Neuronal stem cell (in vitro differentiated cells): Measurements from ENCODE around the gene PLCD3.

Source experiments
- DNase-seq: peaks from one replicate; pipeline ENCODE4 v3.0.0-alpha.2; 2013; ENCODE audit warnings: low spot score
- H2AFZ ChIP-seq: one replicate; pipeline ENCODE4 v1.6.1; 2013; ENCODE audit warnings: mild to moderate bottlenecking, low read length, inconsistent platforms
- H2AK5ac ChIP-seq: 2 replicates; pipeline ENCODE4 v1.6.1; 2013; ENCODE audit warnings: low read depth, mild to moderate bottlenecking, inconsistent platforms, low read length, moderate library complexity, mixed read lengths
- H2BK120ac ChIP-seq: 2 replicates; pipeline ENCODE4 v1.6.1; 2013; ENCODE audit warnings: low read depth, mild to moderate bottlenecking, inconsistent platforms, low read length, moderate library complexity, mixed read lengths
- H2BK12ac ChIP-seq: one replicate; pipeline ENCODE4 v1.6.1; 2013; ENCODE audit warnings: low read length, inconsistent platforms
- H2BK15ac ChIP-seq: 2 replicates; pipeline ENCODE4 v1.6.1; 2013; ENCODE audit warnings: mild to moderate bottlenecking, low read length, inconsistent platforms, mixed read lengths
- H2BK5ac ChIP-seq: one replicate; pipeline ENCODE4 v1.6.1; 2013; ENCODE audit warnings: inconsistent platforms, mild to moderate bottlenecking, low read length, moderate library complexity
- H3K14ac ChIP-seq: one replicate; pipeline ENCODE4 v1.6.1; 2013; ENCODE audit warnings: low read length, inconsistent platforms
- H3K18ac ChIP-seq: 2 replicates; pipeline ENCODE4 v1.6.1; 2013; ENCODE audit warnings: low read length, inconsistent platforms
- H3K23ac ChIP-seq: 2 replicates; pipeline ENCODE4 v1.6.1; 2013; ENCODE audit warnings: low read depth, mild to moderate bottlenecking, mixed read lengths, low read length, inconsistent platforms; ENCODE audit not compliant: poor library complexity
- H3K27ac ChIP-seq: replicated peaks from 3 replicates; pipeline ENCODE4 v1.5.1; 2013; ENCODE audit warnings: low read length, inconsistent platforms
- H3K27me3 ChIP-seq, 3 experiments: 2 replicates each; pipeline ENCODE4 v1.6.1; 2013; ENCODE audit warnings: low read length in 3 of 3, mild to moderate bottlenecking in 2 of 3, inconsistent platforms in 1 of 3, low read depth in 1 of 3, mixed read lengths in 1 of 3, moderate library complexity in 1 of 3; ENCODE audit not compliant: control insufficient read depth in 3 of 3, insufficient read depth in 3 of 3
- H3K36me3 ChIP-seq, 2 donors: replicated peaks in 1 of 2; 2 replicates each; pipeline ENCODE4 v1.6.1; 2013; ENCODE audit warnings: low read length in 2 of 2; ENCODE audit not compliant: control insufficient read depth in 2 of 2, insufficient read depth in 2 of 2
- H3K4ac ChIP-seq: 2 replicates; pipeline ENCODE4 v1.6.1; 2013; ENCODE audit warnings: inconsistent platforms, mild to moderate bottlenecking, low read length, moderate library complexity
- H3K4me1 ChIP-seq, 2 donors: 1 replicate in 1 of 2; 2 replicates in 1 of 2; pipeline ENCODE4 v1.6.1; 2013; ENCODE audit warnings: low read length in 2 of 2, low read depth in 1 of 2; ENCODE audit not compliant: control insufficient read depth in 2 of 2, insufficient read depth in 1 of 2
- H3K4me2 ChIP-seq: one replicate; pipeline ENCODE4 v1.6.1; 2013; ENCODE audit warnings: mild to moderate bottlenecking, low read length, inconsistent platforms; ENCODE audit not compliant: insufficient read depth, poor library complexity, severe bottlenecking
- H3K4me3 ChIP-seq, 2 donors: 2 replicates each; pipeline ENCODE4 v1.5.1; 2013; ENCODE audit warnings: low read length in 2 of 2, mild to moderate bottlenecking in 2 of 2, inconsistent platforms in 1 of 2, moderate library complexity in 1 of 2
- H3K79me1 ChIP-seq: one replicate; pipeline ENCODE4 v1.6.1; 2013; ENCODE audit warnings: low read depth, mild to moderate bottlenecking, inconsistent platforms, low read length, moderate library complexity
- H3K9ac ChIP-seq: one replicate; pipeline ENCODE4 v1.6.1; 2013; ENCODE audit warnings: mild to moderate bottlenecking, low read depth, low read length, inconsistent platforms; ENCODE audit not compliant: poor library complexity
- H3K9me3 ChIP-seq, 2 donors: replicated peaks in 1 of 2; 2 replicates each; pipeline versions ENCODE3 to v1.6.1; 2013; ENCODE audit warnings: low read length in 2 of 2, mild to moderate bottlenecking in 2 of 2, inconsistent platforms in 1 of 2, low read depth in 1 of 2, mixed read lengths in 1 of 2, moderate library complexity in 1 of 2; ENCODE audit not compliant: control insufficient read depth in 2 of 2, insufficient read depth in 1 of 2
- H4K8ac ChIP-seq: one replicate; pipeline ENCODE4 v1.6.1; 2013; ENCODE audit warnings: low read depth, mild to moderate bottlenecking, inconsistent platforms, low read length, moderate library complexity
- H4K91ac ChIP-seq: one replicate; pipeline ENCODE4 v1.6.1; 2013; ENCODE audit warnings: low read length, low read depth, mild to moderate bottlenecking, inconsistent platforms; ENCODE audit not compliant: poor library complexity
- whole genome bisulfite sequencing, 2 donors: extraction: QIAGEN DNeasy Blood & Tissue Kit; methylation state at CpG; one replicate each; pipeline ENCODE4 v1.1.7; 2013; ENCODE audit warnings: missing lambda C conversion rate in 2 of 2, mixed read lengths in 1 of 2; ENCODE audit not compliant: insufficient read length in 2 of 2, insufficient replicate concordance in 1 of 2; ENCODE audit errors: extremely low coverage in 2 of 2; 5-methylcytosine and 5-hydroxymethylcytosine counted together

The PLCD3 gene

DNA sequence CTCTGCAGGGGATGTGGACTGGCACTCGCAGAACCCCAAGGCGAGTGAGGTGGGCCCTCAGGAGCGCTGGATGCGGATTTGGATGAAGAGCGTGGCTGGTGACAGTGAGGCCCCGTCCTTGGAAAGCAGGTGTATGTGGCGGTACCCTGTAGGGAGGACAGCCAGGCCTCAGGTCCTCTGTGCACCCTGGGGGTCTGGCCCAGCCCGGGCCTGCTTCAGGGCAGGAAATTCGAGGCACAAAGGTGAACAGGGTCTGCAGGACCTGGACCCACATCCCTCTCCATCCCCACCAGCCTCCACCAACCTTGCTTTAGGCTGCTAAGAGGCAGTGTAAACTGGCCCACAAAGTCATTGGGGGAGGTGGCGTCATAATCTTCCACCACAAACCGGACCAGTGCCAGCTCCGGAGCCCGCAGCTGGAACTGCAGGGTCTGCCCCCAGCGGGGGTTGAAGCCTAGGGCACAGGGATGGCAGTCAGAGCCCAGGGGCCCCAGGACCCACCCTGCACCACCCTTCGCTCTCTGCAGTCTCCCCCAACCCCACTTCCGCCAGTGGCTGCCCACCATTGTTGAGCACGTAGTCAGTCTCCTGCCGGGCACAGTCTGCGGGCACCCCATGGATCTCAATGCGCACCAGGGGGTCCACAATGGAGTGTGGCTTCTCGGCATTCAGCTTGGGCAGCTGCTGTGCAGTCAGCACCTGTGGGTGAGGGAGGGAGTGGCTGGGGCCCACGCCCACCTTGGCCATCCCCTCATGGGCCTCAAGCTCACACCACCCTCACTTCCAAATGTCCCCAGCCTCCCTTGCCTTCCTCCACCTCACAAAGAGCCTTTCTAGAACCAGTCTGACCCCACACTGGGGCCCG lies 19.5 kb downstream of the PLCD3 start:
- Histone ChIP-seq H4K91ac (no peak overlapping the region), H2BK120ac (no peak overlapping the region), H3K4me3 (no peak overlapping the region), H3K4me1 (peaks cover 3 to 10% of the 10 kb centered on the region in 2 donors), H2BK5ac (peak overlapping the region; percentile 87), H3K36me3 (peaks cover 11 to 16% of the 10 kb centered on the region in 2 donors), H3K14ac (no peak overlapping the region), H3K27ac (no peak overlapping the region), H3K79me1 (peaks cover 2% of the 10 kb centered on the region), H3K9ac (peak overlapping the region; percentile 37), H2BK15ac (no peak overlapping the region), H2AFZ (no peak overlapping the region), H3K4me2 (no peak overlapping the region), H3K18ac (peak overlapping the region; percentile 80), H3K23ac (peak overlapping the region; percentile 68), H3K27me3 (no peaks in the 10 kb centered on the region), H2BK12ac (peak overlapping the region; percentile 30), H4K8ac (no peak overlapping the region), H3K4ac (no peak overlapping the region), H3K9me3 (peaks cover 0 to 2% of the 10 kb centered on the region in 2 donors), H2AK5ac (peak overlapping the region; percentile 11)
- no peak for DNase-seq
- no CpG with 5 or more reads among the region's 23 CpGs for WGBS, 2 donors

DNA sequence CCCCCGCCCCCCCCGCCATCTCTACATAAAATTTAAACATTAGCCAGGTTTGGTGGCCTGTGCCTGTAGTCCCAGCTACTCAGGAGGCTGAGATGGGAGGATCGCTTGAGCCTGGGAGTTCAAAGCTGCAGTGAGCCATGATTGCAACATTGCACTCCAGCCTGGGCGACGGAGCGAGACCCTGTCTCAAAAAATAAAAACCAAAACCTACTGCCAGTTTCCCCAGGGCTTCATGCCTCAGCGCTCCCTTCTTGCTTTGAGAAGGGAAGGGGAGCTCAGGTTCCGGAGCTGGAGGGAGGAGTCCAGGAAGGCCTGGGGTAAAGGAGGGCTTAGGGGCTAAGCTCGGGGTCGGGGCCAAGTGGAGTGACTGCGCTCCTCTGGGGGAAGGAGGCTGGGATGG lies 20.5 kb downstream of the PLCD3 start:
- no peak for DNase-seq

GRCh38 chr17:45110676-45111611 lies 21.4 kb downstream of the PLCD3 start:
- no peak for DNase-seq
- peaks cover 0 to 2% of the 10 kb centered on the region in 2 donors for H3K9me3 ChIP-seq
- H4K8ac ChIP-seq: no peak overlapping the region
- no peak overlapping the region for H3K4me3 ChIP-seq
- H2BK5ac ChIP-seq: peak overlapping the region; percentile 19
- H2BK15ac ChIP-seq: no peak overlapping the region
- H3K14ac ChIP-seq: no peak overlapping the region
- no peak overlapping the region for H3K27ac ChIP-seq
- no peak overlapping the region for H4K91ac ChIP-seq
- H3K18ac ChIP-seq: no peak overlapping the region
- no peak overlapping the region for H3K23ac ChIP-seq
- H3K4me2 ChIP-seq: no peak overlapping the region
- peaks cover 25 to 34% of the 10 kb centered on the region in 2 donors for H3K36me3 ChIP-seq
- no CpG with 5 or more reads among the region's 16 CpGs for WGBS, 2 donors
- no peaks in the 10 kb centered on the region for H3K27me3 ChIP-seq
- no peak overlapping the region for H3K4ac ChIP-seq
- H3K9ac ChIP-seq: no peak overlapping the region
- H3K4me1 ChIP-seq: peaks cover 10 to 14% of the 10 kb centered on the region in 2 donors
- H2BK12ac ChIP-seq: no peak overlapping the region
- no peak overlapping the region for H2BK120ac ChIP-seq
- H2AFZ ChIP-seq: no peak overlapping the region
- H3K79me1 ChIP-seq: peaks cover 2% of the 10 kb centered on the region
- H2AK5ac ChIP-seq: no peak overlapping the region

More for the DNA sequence above, 20.5 kb downstream of the PLCD3 start:
- H2AFZ ChIP-seq: no peak overlapping the region
- H3K9me3 ChIP-seq: peaks cover 0 to 2% of the 10 kb centered on the region in 2 donors
- H3K79me1 ChIP-seq: peaks cover 2% of the 10 kb centered on the region
- no peak overlapping the region for H4K8ac ChIP-seq
- H3K4me2 ChIP-seq: no peak overlapping the region
- no peak overlapping the region for H3K18ac ChIP-seq
- H3K27ac ChIP-seq: no peak overlapping the region
- H2BK15ac ChIP-seq: no peak overlapping the region
- no peak overlapping the region for H4K91ac ChIP-seq
- no CpG with 5 or more reads among the region's 11 CpGs for WGBS, 2 donors
- peaks cover 9 to 10% of the 10 kb centered on the region in 2 donors for H3K4me1 ChIP-seq
- H3K14ac ChIP-seq: no peak overlapping the region
- H2BK5ac ChIP-seq: no peak overlapping the region
- no peak overlapping the region for H3K4ac ChIP-seq
- H2AK5ac ChIP-seq: peak overlapping the region; percentile 35
- no peak overlapping the region for H2BK120ac ChIP-seq
- H2BK12ac ChIP-seq: no peak overlapping the region
- no peak overlapping the region for H3K9ac ChIP-seq
- H3K36me3 ChIP-seq: peaks cover 16 to 25% of the 10 kb centered on the region in 2 donors
- no peak overlapping the region for H3K23ac ChIP-seq
- no peak overlapping the region for H3K4me3 ChIP-seq
- H3K27me3 ChIP-seq: no peaks in the 10 kb centered on the region
